T-helper 9 cell (primary cell): ENCODE measurements around the gene BANF2.

Experiments
- DNase-seq: peaks from one replicate; pipeline ENCODE4 v3.0.0-alpha.2; 2020

BANF2 gene

DNA sequence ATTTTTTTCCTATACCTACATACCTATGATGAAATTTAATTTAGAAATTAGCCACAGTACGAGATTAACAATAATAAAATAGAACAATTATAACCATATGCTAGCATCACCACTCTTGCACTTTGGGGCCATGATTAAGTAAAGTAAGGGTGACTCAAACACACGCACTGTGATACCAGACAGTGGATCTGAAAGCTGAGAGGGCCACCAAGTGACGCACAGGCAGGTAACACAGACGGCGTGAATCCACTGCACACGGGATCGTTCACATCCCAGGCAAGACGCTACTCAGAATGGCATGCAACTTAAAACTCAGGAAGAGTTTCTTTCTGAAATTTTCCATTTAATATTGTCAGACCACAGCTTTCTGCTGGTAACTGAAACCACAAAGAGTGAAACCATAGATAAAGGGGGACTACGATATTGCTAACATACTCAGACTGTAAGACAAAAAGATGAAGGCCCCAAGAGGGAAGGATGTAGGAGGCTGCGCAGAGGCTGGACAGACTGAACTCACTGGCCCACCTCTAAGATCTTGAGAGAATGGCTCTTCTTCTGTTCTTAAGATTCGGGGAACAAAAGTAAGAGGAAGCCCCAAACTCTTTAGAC is 35.6 kb upstream of the BANF2 start:
- DNase-seq = no peak

DNA sequence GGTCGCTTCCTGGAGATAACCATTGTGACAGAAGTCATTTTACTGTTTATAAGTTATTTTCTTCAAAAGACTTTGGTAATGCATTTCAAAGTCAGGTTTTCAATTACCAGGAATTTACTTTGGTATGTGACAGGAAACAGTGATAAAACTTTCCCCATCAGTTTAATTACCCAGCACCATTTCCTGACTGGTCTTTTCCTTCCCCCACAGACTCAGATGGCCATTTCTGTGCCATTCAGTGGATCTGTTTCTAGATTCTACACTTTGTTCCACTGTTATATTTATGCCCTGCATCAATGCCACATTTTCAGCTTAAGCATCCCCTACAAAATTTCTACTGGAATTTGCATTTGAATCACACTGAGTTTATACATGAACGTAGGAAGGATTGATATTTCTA is 34.0 kb upstream of the BANF2 start:
- DNase-seq = no peak

DNA sequence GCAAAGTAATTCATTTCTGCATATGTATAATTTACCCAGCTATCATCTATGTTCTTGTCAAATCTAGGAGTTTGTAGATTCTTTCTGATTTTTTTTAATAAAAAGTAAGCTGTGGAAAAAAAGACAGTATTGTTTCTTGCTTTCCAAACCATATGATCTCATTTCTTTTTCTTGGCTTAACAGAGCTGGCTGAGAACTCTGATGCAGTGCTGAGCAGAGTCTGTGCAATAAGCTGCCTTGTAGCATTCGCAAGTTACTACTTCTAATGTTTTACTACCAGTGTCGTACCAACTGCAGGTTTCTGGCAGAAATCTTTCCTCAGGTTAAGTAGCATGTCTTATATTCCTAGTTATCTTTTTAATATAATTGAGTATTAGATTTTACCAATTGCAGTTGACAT is 33.3 kb upstream of the BANF2 start:
- DNase-seq = no peak

DNA sequence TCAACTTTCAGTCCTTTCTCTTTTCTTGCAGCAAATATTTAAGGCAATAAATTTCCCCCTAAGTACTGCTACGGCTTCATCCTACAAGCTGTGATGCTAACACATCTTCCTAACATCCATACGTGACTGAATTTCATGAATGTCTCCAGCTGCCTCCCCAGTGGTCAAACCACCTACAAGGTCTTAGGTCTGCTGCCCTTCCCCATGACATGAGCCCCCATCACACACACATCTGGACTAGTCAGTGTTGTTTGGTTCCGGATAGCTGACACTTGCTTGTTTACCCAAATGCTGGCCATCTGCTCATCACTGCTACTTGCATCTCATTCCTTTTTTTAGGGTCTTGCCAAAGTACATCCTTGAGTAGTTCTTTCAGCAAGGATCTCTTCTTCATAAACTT is 32.3 kb upstream of the BANF2 start:
- DNase-seq = no peak

DNA sequence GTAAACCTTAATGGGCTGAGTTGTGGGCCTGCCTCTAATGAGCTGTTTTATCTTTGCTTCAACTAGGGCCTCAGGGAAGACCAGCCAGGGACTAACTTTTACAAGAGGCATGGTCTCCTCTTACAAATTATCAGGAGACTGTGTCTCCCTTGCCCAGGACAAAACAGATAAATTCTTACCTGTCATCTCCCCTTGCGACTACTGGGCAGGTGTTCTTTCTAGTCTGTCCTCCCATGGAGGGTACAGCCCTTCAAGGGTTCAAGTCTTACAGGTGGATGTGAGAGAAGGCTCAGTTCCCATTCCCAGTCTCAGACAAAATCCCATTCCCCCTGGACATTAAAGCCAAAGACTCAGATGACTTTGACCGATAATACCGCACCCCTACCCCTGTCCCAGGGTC is 31.3 kb upstream of the BANF2 start:
- DNase-seq = no peak

DNA sequence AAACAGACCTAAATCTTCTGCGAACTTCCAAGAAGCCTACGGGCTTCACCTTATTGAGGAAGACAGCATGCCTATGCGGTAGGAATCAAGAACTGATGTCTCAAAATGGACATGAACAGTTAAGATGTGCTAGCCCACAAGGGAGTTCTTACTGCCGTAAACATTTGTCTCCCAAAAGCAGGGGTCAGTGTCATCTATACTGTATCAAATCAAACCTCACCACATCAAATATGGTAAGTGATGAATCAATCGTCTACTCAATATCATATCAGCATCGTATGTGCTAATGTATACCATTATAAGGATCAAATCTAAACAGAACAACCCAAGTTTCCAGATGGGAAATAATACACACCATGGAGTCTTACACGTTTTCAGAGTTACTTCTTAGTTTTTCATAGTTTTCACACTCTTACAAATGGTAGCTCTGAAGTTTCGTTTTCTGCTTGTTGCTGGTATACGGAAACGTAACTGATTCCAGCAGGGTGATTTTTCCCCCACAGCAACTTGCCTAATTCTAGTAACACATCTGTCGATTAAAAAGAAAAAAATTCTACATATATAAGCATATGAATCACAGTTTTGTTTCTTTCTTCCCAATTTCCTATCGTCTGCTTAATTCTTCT is 30.3 kb upstream of the BANF2 start:
- no peak for DNase-seq

DNA sequence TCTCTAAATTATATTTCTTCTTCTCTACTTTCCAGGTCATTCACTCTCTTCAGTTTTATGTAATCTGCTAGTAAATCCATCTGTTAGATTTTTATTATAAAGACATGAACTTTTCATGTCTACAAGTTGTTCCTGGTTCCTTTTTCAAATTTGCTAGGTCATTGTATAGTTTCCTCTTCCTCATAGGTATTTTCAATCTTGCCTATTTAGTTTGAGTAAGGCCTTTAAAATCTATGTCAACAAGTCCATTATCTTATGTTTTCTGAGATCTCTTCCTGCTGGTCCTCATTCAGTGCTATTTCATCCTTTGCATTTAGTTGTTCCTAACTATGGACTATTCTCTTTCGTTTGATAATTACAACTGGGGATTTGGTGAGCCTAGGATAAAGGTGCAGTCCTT is 28.8 kb upstream of the BANF2 start:
- no peak for DNase-seq

DNA sequence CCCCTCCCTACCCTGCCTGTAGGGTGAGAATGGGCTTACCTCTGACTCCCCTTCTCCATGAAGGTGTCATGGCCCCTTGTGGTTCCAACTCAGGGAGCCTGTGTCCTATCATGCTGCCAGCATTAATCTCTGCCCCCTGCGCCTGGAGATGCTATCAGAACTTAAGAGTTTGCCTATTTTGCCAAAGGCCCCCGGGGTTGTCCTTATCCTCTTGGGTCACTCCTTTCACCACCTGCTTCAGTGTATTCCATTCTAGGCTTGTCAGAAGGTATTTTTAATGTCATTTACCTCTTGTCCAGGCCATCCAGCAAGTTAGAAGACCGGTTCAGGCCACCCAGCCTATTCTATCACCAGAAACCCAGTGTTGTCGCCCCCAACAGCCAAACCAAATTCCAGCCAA is 28.2 kb upstream of the BANF2 start:
- DNase-seq = no peak

DNA sequence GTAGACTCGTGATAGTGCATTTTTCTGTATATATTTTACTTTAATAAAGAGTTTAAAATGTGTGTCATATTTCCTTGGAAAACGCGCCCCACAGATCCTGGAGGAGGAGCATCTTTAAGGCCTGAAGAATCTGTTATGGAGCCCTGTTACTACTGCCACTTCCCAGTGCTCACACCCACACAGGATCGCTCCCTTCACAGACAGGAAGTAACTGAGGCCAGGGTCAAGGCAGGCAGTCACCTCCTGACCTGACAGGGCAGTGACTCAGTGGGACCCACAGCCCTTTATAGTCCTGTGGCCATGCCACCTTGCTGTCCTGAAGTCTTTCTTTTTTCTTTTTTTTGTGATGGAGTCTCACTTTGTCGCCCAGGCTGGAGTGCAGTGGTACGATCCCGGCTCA is 26.7 kb upstream of the BANF2 start:
- no peak for DNase-seq

DNA sequence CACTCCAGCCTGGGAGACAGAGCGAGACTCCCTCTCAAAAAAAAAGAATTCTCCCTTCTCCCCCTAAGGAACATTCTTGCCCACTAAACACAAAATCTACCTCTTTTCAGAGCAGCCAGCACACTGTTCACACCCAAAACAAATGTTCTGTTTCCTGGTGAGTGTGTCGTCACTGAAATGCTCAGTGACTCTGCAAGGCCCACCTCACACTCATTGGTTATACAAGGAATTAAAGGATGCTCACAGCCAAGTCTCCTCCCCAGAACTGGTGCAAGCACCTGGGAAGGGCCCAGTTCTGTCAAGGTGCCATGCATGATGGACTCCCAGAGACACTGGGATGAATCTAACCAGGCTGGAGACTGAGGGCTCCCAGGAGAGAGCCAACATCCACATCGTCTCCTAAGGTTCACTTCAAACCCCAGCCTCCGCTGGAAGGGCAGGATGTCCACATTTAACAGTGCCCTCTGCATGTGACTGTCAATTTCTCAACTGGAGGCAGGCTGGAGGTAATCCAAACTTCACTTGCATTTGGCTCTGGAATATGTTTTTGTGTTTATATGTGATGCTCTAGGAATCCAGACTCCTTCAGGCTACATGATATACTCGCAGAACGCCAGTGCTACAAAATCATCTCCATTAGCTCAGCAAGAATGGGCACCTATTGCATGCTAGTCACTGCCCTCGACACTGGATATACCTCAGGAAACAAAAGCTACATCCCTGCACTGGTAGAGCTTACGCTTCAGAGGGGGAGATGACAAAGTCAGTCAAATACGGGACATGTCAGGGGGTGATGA is 24.8 kb upstream of the BANF2 start:
- DNase-seq = no peak

DNA sequence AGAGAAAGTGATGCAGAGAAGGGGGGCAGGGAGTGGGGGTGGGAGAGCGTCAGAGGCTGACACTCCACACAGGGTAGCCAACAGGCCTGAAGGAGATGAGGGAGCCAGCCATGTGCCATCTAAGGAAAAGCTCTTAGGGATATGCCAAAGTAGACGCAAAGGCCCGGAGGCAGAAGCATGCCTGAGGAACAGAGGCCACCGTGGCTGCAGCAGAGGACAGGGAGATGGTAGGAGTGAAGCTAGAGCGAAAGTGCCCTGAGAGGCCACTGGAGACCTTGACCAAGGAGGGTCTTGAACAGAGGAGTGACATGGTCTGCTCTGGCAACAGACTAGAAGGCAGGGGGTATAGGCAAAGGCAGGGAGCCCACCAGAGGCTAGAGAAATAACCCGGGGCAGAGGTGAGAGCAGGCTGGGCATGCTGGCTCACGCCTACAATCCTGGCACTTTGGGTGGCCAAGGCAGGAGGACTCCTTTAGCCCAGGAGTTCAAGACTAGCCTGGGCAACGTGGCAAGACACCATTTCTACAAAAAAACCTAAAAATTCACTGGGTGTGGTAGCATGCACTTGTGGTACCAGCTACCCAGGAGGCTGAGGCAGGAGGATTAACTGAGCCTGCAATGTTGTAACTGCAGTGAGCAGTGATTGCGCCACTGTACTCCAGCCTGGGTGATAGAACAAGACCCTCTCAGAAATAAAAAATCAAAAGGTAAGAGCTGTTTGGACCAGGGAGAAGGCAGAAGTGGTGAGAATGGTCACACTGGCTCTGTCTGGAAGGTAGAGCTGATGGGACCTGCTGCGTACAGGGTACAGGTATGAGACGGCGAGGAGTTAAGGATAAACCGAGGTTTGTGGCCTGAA is 24.0 kb upstream of the BANF2 start:
- no peak for DNase-seq

DNA sequence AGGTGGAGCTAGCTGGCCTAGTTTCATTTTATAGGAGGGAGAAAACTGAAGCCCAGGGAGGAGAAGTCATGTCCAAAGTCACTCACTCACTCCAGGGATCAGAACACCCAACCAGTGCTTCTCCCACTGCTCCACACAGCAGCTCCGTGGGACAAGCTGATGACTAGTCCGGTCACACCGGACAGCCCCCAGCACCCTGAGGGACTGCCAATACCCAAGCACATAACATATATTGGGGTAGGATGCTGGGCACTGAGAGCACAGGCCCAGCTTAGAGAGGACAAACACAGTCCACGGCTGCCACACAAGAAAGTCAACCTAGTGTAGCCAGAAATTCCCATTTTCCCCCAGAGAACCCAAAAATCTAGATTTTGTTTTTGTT is 23.4 kb upstream of the BANF2 start:
- DNase-seq = no peak

DNA sequence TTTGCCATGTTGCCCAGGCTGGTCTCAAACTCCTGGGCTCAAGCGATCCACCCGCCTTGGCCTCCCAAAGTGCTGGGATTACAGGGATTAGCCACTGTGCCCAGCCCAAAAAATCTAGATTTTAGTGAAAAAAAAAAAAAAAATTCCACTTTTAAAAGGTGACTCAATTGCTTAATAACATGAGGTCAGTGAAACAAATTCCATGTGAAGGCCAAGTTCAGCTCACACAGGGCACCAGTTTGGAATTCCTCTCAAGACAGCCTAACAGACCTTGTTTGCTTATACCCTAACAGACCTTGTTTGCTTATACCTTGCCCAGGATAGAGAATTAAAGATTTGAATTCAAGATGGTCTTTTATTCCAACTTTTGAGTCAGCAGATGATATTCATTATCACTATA is 22.8 kb upstream of the BANF2 start:
- DNase-seq = no peak

DNA sequence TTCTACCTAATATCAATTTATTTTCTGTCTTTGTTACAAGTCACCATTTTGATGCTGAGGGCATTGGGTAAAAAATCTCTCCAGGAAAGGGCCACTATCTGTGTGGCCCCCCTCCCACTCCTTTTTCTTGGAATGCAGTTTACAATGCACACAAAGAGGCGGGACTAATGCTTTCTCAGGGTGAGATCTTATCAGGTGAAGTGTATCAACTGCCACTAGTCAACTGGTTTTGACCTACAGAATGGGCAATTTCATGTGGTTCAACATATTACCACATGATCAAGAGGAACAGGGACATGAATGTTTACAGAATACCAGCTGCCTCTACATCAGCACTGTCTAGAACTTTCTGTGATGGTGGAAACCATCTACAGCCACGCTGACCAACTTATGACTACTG is 21.5 kb upstream of the BANF2 start:
- no peak for DNase-seq

DNA sequence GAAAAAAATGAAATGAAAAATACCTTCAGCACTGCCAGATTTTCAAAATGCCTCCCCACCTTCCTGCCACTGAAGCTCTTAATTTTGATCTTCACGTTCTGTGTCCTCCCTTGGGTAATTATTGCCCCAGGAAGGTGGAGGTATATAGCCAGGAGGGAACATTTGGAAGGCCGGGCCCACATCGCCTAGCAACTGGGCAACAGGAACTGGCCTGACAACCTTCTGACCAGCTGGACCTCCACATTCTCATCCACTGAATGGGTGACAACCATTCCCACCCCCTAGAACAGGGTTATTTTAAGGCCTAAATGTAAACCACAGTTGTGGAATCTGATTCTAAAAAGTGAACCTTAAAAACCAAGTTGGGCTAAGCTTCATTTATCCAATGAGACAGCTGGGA is 20.9 kb upstream of the BANF2 start:
- DNase-seq = no peak

DNA sequence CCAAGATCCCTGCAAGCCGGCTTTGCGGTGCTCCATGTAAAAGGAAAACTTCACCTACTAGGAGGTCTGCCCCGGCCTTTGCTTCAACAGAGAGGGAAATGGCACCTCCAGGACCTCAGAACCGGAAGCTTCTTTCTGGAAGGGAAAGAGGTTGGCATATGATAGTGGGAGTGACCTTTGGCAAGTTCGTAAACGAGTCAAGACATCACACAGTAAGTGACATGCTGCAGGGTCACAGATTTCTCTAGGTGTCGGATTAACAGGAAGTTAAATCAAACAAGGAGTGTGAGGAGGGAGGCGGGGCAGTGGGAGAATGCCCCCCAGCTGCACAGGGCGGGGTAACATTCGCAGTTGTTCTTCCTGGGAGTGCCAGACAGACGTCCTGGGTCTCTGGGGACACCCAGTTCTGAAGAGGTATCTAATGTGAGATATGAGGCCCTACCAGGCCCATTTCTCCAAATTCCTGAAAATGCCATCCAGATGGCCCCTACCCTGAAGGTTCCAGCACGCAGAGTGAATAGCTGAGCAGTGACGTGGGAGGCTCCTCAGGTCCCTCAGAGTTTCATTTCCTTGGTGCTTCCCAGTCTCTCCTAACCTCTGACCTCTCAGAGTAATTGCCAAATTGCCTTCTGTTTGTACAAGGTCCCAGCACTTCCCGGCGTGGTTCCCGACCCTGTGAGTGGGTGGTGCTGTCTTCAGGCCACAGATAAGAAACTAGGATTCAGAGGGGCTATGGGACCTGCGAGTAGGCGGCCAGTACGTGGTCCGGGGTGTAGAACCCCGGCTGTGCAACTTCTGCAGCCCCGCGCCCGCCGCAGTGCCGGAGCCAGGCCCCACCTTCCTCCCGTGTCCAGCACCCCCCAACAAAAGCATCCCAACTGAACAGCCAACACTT is 19.6 kb upstream of the BANF2 start:
- DNase-seq = no peak

DNA sequence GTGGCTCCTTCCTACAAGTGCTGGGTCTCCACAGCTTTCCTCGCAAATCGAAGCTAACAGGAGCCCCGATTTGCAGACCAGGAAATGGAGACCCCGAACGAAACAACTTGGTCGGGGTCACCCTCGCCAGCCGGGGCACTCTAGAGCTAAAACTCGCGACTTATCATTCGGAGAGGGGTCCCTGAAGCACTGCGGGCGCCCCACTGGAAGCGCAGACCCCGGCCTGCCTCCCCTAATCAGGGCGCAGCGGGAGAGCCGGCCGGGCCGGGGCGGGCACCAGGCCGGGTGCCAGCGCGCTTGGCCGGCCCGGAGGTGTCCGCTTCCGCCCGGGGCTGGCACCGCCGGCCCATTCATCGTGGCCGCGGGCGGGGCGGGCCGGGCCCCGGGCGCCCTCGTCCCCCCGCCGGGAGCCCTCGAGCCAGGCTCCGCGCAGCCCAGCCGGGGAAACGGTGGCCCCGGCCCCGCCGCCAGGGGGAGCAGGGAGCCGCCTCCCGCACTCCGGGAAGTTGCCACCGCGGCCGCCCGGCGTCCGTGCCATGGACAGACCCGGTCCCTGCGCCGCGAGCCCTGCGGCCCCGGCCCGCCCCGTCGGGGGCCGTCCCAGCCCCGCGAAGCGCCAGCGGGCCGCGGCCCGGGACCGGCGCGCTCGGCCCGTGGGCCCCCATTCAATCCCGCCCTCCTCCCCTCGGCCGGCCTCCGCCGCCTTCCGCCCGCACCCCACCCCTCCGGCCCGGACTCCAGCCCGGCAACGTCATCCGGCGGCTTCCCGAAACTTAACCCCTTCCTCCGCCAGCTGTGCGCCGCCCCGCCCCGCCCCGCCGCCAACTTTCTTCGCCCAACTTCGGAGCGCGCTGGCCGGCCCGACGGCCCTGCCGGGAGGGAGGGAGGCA is 18.7 kb upstream of the BANF2 start:
- peak; percentile 78 for DNase-seq

DNA sequence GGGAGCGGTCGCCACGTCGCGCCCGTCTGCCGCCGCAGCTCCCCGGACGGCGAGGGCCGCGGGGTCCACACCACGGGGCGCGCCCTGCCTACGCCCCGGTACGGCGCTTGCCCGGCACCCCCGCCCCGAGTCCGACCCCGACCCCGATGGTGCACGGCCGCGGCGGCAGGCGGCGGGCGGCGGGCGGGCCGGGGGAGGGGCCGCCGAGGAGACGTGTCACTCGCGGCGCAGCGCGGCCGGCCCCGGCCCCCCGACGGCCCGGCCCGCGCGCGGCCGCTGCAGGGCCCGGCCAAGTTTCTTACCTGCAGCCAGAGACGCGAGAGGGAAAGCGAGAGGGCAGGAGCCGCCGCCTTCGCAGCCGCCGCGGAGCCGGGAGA is 18.1 kb upstream of the BANF2 start:
- no peak for DNase-seq

DNA sequence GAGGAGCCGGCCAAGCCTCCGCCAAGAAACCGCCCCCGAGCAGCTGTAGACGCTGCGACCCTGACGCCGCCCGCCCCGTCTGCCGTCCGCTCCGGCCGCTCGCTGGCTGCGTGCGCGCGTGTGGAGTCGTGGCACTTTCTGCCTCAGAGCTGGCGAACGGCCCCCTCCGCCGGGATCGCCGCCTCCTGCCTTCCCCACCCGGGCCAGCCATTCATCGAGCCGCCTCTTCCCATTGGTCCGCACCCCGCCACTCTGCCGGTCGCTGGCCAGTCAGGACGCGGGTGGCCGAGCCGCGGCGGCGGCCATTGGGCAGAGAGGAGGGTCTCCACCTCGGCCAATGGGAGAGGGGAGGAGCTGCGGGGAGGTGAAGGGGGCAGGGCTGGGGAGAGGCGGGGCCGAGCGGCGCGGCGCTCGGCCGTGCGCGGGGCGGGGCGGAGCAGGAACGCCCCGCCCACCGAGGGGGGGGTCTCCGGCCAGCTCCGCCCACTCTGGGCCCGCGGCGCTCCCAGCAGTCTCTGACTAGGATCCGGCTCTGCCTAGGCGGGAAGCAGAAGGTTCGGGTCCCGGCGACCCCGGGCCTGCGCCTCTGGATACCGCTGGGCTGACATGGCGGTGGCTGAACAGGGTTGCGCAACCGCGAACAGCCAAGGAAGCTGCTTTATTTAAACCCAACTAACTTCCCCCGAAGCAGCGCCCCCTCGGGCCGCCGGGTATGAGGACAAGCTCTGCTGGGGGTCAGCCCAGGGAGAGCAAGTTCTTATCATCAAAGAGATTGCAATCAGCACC is 17.5 kb upstream of the BANF2 start, which contains the start of gene RRBP1:
Gene RRBP1, minus strand, starts transcription at position 140 of the 786 bp plus-strand sequence. CDS start 21,735 bp downstream, outside the sequence.
- peak; percentile 94 for DNase-seq

DNA sequence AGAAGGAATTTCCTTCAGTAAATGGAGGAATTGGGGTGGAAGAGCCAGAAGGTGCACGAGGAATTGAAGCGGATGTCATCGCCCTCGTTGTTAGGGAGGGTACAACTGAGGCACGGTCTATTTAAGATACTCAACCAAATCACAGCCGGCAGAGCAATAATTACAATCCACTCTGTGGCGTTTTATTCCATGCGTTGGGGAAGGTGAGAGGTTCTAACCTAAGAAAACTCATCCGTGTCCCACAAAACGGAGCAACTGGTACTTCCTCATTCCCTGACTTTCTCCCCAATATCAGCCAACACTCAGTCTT is 16.9 kb upstream of the BANF2 start:
- no peak for DNase-seq
